GM20000 (cell line): ENCODE results near the gene MYO5B.

Experiments used
- DNase-seq: peaks from one replicate; pipeline ENCODE4 v3.0.0; 2012; ENCODE audit warnings: low spot score
- CTCF ChIP-seq: IDR thresholded peaks from 2 replicates; pipeline ENCODE4 v1.5.1; 2012; ENCODE audit warnings: mild to moderate bottlenecking, control low read depth; ENCODE audit errors: extremely low read depth, missing control alignments

MYO5B gene

GRCh38 chr18:50091509-50092244, 103.3 kb downstream of the MYO5B start:
- no peak for DNase-seq
- no peak for TF ChIP-seq CTCF

- TF ChIP-seq CTCF: no peak
- DNase-seq: no peak
Measured at GRCh38 chr18:50090370-50091312, 104.3 kb downstream of the MYO5B start.

- no peak for DNase-seq
- TF ChIP-seq CTCF: no peak
Measured at GRCh38 chr18:50089702-50090101, 105.2 kb downstream of the MYO5B start.

- no peak for DNase-seq
- TF ChIP-seq CTCF: no peak
Measured at GRCh38 chr18:50083708-50084107, 111.2 kb downstream of the MYO5B start.

- no peak for DNase-seq
- TF ChIP-seq CTCF: no peak
Measured at GRCh38 chr18:50080932-50081560, 113.9 kb downstream of the MYO5B start.

GRCh38 chr18:50080316-50080715, 114.6 kb downstream of the MYO5B start:
- no peak for TF ChIP-seq CTCF
- no peak for DNase-seq
